ENCODE measurements around the gene ADSS1. TPM values are rescaled to one million over a fixed set of nuclear protein-coding genes. Genes with fewer than 3 reads are reported as not detected.

Gene ADSS1
- total and polyA plus RNA-seq, 9 donors, result 31.3 to 78.5 (median 56.9) TPM

DNA sequence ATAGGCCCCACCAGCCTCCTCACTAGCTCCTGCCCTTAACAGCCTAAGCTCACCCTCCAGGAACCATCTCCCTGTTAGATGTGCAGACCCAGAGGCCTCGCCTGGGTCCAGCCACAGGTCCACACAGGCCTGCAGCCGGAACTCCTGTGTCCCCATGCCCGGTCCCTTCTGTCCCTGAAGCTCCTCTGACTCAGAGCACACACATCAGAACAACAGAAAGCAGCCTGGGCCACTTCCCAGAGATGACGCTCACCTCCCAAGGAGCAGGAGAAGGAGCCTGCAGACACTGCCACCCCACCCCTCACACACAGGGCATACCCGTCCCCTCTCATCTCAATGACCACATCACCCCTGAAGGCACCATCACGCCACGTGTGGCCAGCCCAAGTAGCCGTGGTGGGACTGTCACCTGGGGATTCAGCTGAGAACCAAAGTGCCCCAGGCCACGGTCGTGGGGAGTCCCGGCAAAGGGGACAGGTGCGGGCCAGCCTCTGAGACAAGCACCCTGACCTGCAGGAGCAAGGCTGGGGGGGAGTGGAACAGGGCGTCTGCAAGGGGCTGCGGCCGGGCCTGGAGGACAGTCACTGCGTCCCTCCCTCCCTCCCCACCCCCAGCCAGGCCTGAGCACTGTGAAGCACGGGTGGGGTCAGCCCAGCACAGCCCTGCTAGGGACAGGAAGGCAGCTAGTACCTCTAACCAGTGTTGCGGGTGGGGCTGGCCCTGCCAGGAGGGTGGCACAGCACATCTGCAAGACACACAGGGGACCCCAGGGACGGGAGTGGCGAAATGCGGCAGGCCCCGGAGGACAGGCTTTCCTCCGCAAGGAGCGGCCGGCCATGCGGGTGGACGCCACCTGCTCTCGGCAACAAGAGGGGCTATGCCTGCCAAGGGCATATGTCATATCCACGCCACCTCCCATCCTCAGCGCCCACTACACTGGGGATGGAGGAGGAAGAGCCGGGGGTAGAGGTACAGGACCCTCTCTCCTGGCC, 66.0 kb downstream of the ADSS1 start:
- Histone ChIP-seq H3K27me3 (ENCODE audit: control insufficient read depth, insufficient read depth, low read length) (no peaks in the 10 kb centered on the region), H3K36me3 (ENCODE audit: control insufficient read depth, insufficient read depth, low read length) (peaks cover 74% of the 10 kb centered on the region), H3K9me3 (replicated peaks; ENCODE audit: control insufficient read depth, low read depth, low read length) (no peaks in the 10 kb centered on the region), H3K4me1 (ENCODE audit: control insufficient read depth, insufficient read depth, low read length) (peaks cover 55% of the 10 kb centered on the region), H3K27ac (ENCODE audit: low read length) (no peak overlapping the region), H3K4me3 (ENCODE audit: low read length) (no peak overlapping the region)
- WGBS (ENCODE audit: insufficient coverage), result 83% methylated on average over 17 of the region's 31 CpGs
- DNase-seq, result no peak

GRCh38 chr14:104791425-104791824, 67.4 kb downstream of the ADSS1 start:
- DNase-seq, result no peak
- Histone ChIP-seq H3K27ac (ENCODE audit: low read length) (no peak overlapping the region), H3K4me1 (ENCODE audit: control insufficient read depth, insufficient read depth, low read length) (peaks cover 58% of the 10 kb centered on the region), H3K4me3 (ENCODE audit: low read length) (no peak overlapping the region), H3K9me3 (replicated peaks; ENCODE audit: control insufficient read depth, low read depth, low read length) (no peaks in the 10 kb centered on the region), H3K36me3 (ENCODE audit: control insufficient read depth, insufficient read depth, low read length) (peaks cover 63% of the 10 kb centered on the region), H3K27me3 (ENCODE audit: control insufficient read depth, insufficient read depth, low read length) (no peaks in the 10 kb centered on the region)
- whole genome bisulfite sequencing (ENCODE audit: insufficient coverage), result 75% methylated on average over 5 of the region's 9 CpGs

DNA sequence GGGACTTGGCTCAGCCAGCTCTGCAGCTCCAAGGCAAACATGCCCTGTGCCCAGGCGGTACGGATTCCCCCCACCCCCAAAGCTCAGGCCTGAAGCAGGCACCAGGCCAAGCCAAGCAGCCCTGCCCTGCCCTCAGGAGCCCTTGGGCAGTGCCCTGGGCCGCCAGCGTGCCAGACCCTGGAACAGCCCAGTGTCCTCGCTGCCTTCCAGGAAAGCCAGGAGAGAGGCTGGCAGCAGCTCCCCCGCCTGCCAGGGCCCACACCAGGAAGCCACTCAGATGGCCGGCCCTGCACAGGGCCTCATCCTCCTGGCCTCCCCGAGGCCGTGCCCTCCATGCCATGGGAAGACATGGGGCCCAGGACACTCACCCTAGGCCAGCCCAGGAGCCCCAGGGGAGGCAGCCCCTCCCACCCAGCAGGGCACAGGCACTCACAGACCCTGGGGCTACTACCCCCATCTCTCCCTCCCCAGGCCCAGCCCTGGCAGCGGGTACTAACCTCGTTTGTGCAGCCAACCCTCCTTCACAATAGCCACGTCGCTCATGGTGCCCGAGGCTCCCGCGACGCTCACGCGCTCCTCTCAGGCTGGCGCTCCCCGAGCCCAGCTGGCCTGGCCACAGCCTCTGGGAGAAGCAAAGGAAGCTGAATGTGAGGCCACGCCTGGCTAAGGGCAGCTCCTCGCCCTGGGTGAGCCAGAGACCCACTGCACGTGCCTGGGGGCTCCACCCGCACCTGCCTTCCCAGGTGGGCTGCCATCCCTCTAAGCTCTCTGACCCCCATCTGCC, 68.3 kb downstream of the ADSS1 start:
- H3K36me3 ChIP-seq (ENCODE audit: control insufficient read depth, insufficient read depth, low read length), result peaks cover 55% of the 10 kb centered on the region

DNA sequence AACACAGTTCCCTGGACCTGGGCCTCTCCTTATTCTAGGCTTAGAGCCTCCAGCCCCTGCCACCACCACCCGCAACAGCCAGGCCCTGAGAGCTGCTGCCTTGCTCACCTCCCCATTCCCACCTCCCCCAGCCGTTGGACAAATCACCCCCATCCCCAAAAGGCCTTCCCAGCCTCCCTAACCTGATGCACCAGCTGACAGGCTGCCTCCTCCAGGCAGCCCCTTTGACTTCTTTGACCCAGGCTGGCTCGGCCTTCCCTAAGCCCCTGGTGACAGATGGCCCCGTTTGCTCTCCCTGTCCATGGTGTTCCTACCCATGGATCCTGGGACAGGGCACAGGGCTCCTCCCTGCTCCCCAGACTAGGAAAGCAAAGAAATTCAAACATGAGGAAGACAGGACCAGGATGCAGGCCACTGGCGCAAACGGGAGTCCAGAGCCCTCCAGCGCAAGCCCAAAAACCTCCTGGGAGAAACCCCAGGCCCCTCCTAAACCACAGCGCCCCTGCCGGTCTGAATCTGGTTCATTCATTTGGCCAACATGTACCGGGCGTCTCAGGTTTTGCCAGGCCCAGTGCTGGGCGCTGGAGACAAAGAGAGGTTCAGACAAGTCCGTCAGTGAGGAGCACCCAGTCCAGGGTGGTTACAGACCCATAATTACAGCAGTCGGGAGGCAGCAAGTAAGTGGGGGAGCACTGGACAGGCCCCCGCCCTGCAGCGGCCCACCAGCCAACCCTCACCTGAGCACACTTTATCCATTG, 69.1 kb downstream of the ADSS1 start:
- H3K27ac ChIP-seq (ENCODE audit: low read length), result no peak overlapping the region
- no peaks in the 10 kb centered on the region for H3K9me3 ChIP-seq (replicated peaks; ENCODE audit: control insufficient read depth, low read depth, low read length)
- no peak overlapping the region for H3K4me3 ChIP-seq (ENCODE audit: low read length)
- H3K4me1 ChIP-seq (ENCODE audit: control insufficient read depth, insufficient read depth, low read length), result peaks cover 62% of the 10 kb centered on the region
- H3K27me3 ChIP-seq (ENCODE audit: control insufficient read depth, insufficient read depth, low read length), result no peaks in the 10 kb centered on the region
- peaks cover 47% of the 10 kb centered on the region for H3K36me3 ChIP-seq (ENCODE audit: control insufficient read depth, insufficient read depth, low read length)
- WGBS (ENCODE audit: insufficient coverage), result 84% methylated on average over 16 of the region's 16 CpGs
- no peak for DNase-seq

More for the DNA sequence above, 68.3 kb downstream of the ADSS1 start:
- Histone ChIP-seq H3K4me3 (ENCODE audit: low read length) (no peak overlapping the region), H3K27me3 (ENCODE audit: control insufficient read depth, insufficient read depth, low read length) (no peaks in the 10 kb centered on the region), H3K27ac (ENCODE audit: low read length) (peak overlapping the region; percentile 31), H3K9me3 (replicated peaks; ENCODE audit: control insufficient read depth, low read depth, low read length) (no peaks in the 10 kb centered on the region), H3K4me1 (ENCODE audit: control insufficient read depth, insufficient read depth, low read length) (peaks cover 62% of the 10 kb centered on the region)
- WGBS (ENCODE audit: insufficient coverage), result 89% methylated on average over 22 of the region's 25 CpGs
- DNase-seq, result no peak

DNA sequence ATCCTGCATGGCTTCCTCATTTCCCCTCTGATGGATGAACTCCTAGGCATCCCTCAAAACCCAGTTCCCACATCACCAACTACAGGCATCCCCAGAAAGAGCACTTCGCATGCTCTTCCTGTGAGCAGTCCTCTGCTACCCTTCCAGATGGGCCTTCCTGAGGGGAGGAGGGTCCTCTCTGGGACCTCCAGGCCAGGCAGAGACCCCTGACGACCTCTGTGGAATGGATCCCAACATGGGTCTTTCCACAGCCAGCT, 69.6 kb downstream of the ADSS1 start:
- H3K9me3 ChIP-seq (replicated peaks; ENCODE audit: control insufficient read depth, low read depth, low read length), result no peaks in the 10 kb centered on the region
- H3K27ac ChIP-seq (ENCODE audit: low read length), result peak overlapping the region; percentile 77
- H3K4me1 ChIP-seq (ENCODE audit: control insufficient read depth, insufficient read depth, low read length), result peaks cover 63% of the 10 kb centered on the region
- H3K36me3 ChIP-seq (ENCODE audit: control insufficient read depth, insufficient read depth, low read length), result peaks cover 42% of the 10 kb centered on the region
- 100% methylated on average over 1 of the region's 2 CpGs for WGBS (ENCODE audit: insufficient coverage)
- DNase-seq, result no peak
- H3K27me3 ChIP-seq (ENCODE audit: control insufficient read depth, insufficient read depth, low read length), result no peaks in the 10 kb centered on the region
- H3K4me3 ChIP-seq (ENCODE audit: low read length), result no peak overlapping the region

DNA sequence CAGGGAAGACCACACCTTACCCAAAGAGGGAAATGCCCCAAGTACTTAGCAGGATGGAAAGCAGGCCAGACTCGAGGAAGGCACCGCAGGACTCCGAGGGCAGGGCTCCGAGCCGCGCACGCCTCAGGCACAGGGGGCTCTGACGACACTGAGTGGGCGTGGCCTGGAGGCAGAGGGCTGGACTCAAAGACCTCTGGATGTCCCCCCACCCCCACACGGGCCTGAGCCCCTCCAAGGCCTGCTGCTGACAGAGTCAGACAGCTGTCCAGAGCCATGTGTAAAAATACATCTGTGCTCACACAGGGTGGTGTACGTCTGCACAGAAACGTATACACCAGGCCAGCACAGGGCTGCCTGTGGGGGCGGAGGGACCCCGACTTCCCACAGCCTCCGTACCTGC, 70.1 kb downstream of the ADSS1 start:
- DNase-seq, result peak; percentile 80
- Histone ChIP-seq H3K27me3 (ENCODE audit: control insufficient read depth, insufficient read depth, low read length) (no peaks in the 10 kb centered on the region), H3K9me3 (replicated peaks; ENCODE audit: control insufficient read depth, low read depth, low read length) (no peaks in the 10 kb centered on the region), H3K4me3 (ENCODE audit: low read length) (peak overlapping the region; percentile 81), H3K36me3 (ENCODE audit: control insufficient read depth, insufficient read depth, low read length) (peaks cover 38% of the 10 kb centered on the region), H3K27ac (ENCODE audit: low read length) (peak overlapping the region; percentile 81), H3K4me1 (ENCODE audit: control insufficient read depth, insufficient read depth, low read length) (peaks cover 67% of the 10 kb centered on the region)
- WGBS (ENCODE audit: insufficient coverage), result 0% methylated on average over 4 of the region's 15 CpGs

- H3K9me3 ChIP-seq (replicated peaks; ENCODE audit: control insufficient read depth, low read depth, low read length), result no peaks in the 10 kb centered on the region
- H3K27ac ChIP-seq (ENCODE audit: low read length), result peak overlapping the region; percentile 81
- H3K4me3 ChIP-seq (ENCODE audit: low read length), result peak overlapping the region; percentile 81
- 4% methylated on average over 15 of the region's 16 CpGs for WGBS (ENCODE audit: insufficient coverage)
- H3K36me3 ChIP-seq (ENCODE audit: control insufficient read depth, insufficient read depth, low read length), result peaks cover 33% of the 10 kb centered on the region
- H3K4me1 ChIP-seq (ENCODE audit: control insufficient read depth, insufficient read depth, low read length), result peaks cover 72% of the 10 kb centered on the region
- DNase-seq, result peak; percentile 42
- H3K27me3 ChIP-seq (ENCODE audit: control insufficient read depth, insufficient read depth, low read length), result no peaks in the 10 kb centered on the region
These were observed 70.6 kb downstream of the ADSS1 start for GRCh38 chr14:104794631-104794992.

DNA sequence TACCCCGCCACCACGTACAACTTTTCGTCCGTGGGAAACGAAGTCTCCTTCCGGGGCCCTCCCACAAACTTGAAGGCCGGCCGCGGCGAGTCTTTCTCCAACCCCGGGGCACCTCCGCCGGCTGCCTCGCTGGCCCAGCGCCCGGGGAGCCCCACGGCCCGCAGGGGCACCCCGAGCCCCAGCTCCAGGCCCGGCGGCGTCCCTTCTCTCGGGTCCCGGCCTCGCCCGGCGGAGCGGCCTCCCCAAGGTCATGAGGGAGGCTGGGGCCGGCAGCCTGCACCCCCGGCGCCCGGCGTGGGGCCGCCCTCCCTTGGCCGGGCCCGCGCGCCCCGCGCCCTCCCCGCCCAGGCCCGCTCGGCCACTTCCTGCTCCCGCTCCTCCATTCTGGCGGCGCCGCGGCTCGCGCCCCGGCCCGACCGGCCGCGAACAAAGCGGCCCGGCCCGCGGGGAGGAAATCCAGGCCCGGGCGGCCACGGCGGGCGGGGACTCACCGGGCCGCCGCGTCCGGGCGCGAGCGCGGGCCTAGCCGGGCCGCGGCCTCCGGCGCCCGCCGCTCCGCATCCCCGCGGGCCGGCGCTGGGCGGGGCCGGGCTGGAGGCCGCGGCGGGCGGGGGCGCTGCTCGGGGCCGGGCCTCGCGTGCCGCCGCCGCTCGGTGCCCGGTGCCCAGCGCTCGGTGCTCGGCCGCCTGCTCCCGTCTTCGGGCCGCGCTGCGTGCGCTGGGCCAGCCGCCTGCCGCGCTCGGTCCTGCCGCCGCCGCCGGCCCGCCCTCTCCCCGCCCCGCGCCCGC, 71.2 kb downstream of the ADSS1 start, which contains the start of gene AKT1:
Gene AKT1 (minus strand): TSS at position 756 of the 788 bp plus-strand sequence. CDS start 3,105 bp downstream, outside the sequence.
- peaks cover 28% of the 10 kb centered on the region for H3K36me3 ChIP-seq (ENCODE audit: control insufficient read depth, insufficient read depth, low read length)
- under 1% methylated on average over 114 of the region's 124 CpGs for WGBS (ENCODE audit: insufficient coverage)
- H3K4me1 ChIP-seq (ENCODE audit: control insufficient read depth, insufficient read depth, low read length), result peaks cover 77% of the 10 kb centered on the region
- peak within 1 kb of the TSS; percentile 81 for H3K27ac ChIP-seq (ENCODE audit: low read length)
- DNase-seq, result peak; percentile 45
- no peaks in the 10 kb centered on the region for H3K9me3 ChIP-seq (replicated peaks; ENCODE audit: control insufficient read depth, low read depth, low read length)
- H3K4me3 ChIP-seq (ENCODE audit: low read length), result peak within 1 kb of the TSS; percentile 81
- no peaks in the 10 kb centered on the region for H3K27me3 ChIP-seq (ENCODE audit: control insufficient read depth, insufficient read depth, low read length)
